Activated effector memory CD4-positive, alpha-beta T cell treated with anti-CD3 and anti-CD28 coated beads, Interleukin-2, amount 50 U/mL, for 16 hours (primary cell): ENCODE measurements around the gene MYH6.
"Not testable (repeated sequence)": the region's sequence is repeated elsewhere in the genome, so short reads cannot be mapped to it uniquely, and the experiment has no call there.

Experiments used
- DNase-seq: peaks from one replicate; pipeline ENCODE4 v3.0.0-alpha.2; 2020

Gene MYH6

GRCh38 chr14:23435543-23436326 is 27.7 kb upstream of the MYH6 start, which contains the start of gene MYH7:
Gene MYH7 (minus strand): TSS chr14:23435660. CDS start chr14:23433732, 1,928 bp downstream.
- DNase-seq: peak; percentile 31

- peak; percentile 21 for DNase-seq
Observed at GRCh38 chr14:23434488-23435222, 26.6 kb upstream of the MYH6 start.

GRCh38 chr14:23433457-23433856 is 25.4 kb upstream of the MYH6 start:
- DNase-seq: peak; percentile 21

GRCh38 chr14:23432946-23433345 is 24.9 kb upstream of the MYH6 start:
- DNase-seq: peak; percentile 30

- peak; percentile 49 for DNase-seq
Observed at GRCh38 chr14:23432102-23432925, 24.2 kb upstream of the MYH6 start.

GRCh38 chr14:23431486-23431885 is 23.4 kb upstream of the MYH6 start:
- DNase-seq: peak; percentile 54

GRCh38 chr14:23430723-23431085 is 22.6 kb upstream of the MYH6 start:
- no peak for DNase-seq

- DNase-seq: peak; percentile 30
Observed at GRCh38 chr14:23430016-23430722, 22.1 kb upstream of the MYH6 start.

GRCh38 chr14:23428686-23429495 is 20.8 kb upstream of the MYH6 start:
- peak; percentile 48 for DNase-seq

GRCh38 chr14:23425798-23426197 is 17.7 kb upstream of the MYH6 start:
- not testable (repeated sequence) for DNase-seq

GRCh38 chr14:23425169-23425568 is 17.1 kb upstream of the MYH6 start:
- DNase-seq: no peak

- no peak for DNase-seq
Observed at GRCh38 chr14:23423657-23424056, 15.6 kb upstream of the MYH6 start.

- no peak for DNase-seq
Observed at GRCh38 chr14:23421594-23421993, 13.5 kb upstream of the MYH6 start.

- DNase-seq: not testable (repeated sequence)
Observed at GRCh38 chr14:23419646-23420045, 11.6 kb upstream of the MYH6 start.

- no peak for DNase-seq
Observed at GRCh38 chr14:23418021-23418420, 9.9 kb upstream of the MYH6 start.

- not testable (repeated sequence) for DNase-seq
Observed at GRCh38 chr14:23417269-23417668, 9.2 kb upstream of the MYH6 start.

GRCh38 chr14:23416801-23417200 is 8.7 kb upstream of the MYH6 start:
- DNase-seq: no peak

- DNase-seq: no peak
Observed at GRCh38 chr14:23415821-23416778, 8.0 kb upstream of the MYH6 start.

GRCh38 chr14:23414906-23415820 is 7.1 kb upstream of the MYH6 start:
- no peak for DNase-seq
